GM21576 (cell line): ENCODE data around the gene RHEX.

ENCODE experiments used
- ATAC-seq: cut with Tn5 transposase; IDR thresholded peaks from one replicate; pipeline ENCODE4 v1.9.1; 2021; ENCODE audit warnings: mild to moderate bottlenecking, moderate library complexity; ENCODE audit not compliant: unreplicated experiment

Gene RHEX

DNA sequence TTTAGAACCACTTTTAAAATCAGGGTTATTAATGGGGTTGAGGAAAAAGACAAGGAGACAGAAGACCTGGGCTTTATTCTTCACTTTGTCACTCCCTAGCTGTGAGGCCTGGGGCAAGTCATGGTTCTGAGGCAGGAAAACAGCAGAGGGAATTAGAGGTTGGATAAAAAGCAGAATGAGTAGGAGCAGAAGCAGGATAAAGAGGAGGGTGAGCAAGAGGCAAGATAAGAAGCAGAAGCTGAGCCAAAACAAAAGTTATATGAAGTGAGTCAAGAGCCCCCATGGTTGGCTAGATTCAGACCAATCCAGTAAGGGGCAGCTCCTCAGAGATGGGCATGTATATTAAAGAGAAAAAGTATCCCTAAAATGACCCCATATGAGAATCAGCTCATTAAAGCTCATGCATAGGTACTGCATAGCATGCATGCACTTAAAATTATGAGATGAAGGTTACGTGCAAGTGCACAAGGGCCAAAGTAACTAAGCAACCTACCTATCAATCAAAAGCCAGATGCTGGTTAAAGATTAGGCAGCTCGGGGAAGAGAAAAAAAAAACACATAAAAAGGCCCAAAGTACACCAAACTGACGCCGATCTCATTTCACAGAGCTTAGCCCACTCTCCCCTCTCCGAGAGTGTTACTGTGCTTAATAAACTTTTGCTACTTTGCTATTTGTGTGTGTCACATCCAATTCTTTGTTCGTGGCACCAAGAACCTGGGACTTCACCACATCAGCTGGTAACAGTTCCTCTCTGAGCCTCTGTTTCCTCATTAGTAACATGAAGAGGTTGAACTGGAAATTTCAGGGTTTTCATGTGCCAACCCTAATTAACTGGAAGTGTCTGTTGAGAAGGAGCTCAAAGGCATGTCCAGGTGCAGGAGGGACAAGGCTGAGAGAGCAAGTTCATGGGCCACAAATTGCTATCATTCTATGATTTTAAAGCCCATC is 62.0 kb downstream of the RHEX start:
- ATAC-seq = no peak

- ATAC-seq = no peak
Measured at GRCh38 chr1:206115791-206116190, 62.8 kb downstream of the RHEX start.

- ATAC-seq = no peak
Measured at GRCh38 chr1:206116191-206116872, 63.4 kb downstream of the RHEX start.

GRCh38 chr1:206116873-206117150 is 63.8 kb downstream of the RHEX start:
- no peak for ATAC-seq

DNA sequence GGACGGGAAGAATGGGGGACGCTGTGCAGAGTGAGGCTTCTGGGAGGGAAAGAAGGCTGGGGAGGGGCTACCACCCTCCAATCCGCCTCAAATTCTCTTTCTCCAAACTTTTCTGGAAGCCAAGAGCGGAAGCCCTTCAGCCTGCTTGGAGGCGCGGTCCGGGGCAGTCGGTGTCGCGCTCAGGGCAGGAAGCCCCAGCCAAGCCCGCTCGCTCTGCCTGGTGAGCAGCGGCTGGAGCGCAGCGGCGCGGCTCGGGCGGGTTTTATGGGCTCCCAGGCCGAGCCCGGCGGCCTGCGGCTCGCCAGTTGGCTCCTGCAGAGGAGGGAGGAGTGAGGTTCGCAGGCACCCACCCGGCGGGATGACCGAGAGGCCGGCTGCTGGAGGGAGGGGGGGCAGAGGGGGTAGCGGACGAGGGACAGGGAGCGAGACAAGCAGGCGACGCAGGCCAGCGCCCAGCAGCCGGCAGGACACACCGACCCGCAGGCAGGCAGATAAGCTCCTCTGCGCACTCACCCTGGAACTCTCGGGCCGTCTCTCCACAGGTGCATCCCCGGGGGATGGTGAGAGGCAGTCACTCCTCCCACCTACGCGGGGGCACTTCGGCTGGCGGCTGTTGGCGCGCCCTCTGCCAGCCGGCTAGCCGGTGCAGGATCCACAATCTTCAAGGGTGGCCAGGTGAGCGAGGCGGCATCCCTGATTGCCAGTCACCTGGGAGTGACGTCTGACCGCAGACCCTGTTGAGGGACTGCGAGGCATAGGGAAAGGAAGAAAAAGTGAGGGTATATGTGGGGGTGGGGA is 64.4 kb downstream of the RHEX start, which contains the start of gene AVPR1B:
Gene AVPR1B (minus strand): TSS at position 238 of the 798 bp plus-strand sequence. CDS start 498 bp downstream, outside the sequence.
- ATAC-seq = no peak

DNA sequence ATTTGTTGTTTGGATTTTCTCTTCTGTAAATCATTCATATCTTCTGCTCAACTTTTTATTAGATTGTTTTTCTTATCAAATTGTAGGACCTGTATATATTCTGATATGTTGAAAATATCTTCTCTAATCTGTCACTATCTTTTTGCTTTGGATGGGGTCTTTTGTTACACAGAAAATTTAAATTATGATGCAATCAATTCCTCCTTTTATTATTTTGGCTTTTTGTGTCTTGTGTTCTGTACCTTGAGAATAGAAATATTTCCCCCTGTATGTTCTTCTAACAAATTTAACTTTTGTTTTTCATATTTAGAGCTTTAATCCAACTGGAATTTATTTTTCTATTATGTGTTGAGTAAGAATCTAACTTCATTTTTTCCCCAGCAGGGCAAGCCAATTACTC is 67.4 kb downstream of the RHEX start:
- ATAC-seq = no peak

GRCh38 chr1:206121269-206121668 is 68.3 kb downstream of the RHEX start:
- ATAC-seq = no peak

DNA sequence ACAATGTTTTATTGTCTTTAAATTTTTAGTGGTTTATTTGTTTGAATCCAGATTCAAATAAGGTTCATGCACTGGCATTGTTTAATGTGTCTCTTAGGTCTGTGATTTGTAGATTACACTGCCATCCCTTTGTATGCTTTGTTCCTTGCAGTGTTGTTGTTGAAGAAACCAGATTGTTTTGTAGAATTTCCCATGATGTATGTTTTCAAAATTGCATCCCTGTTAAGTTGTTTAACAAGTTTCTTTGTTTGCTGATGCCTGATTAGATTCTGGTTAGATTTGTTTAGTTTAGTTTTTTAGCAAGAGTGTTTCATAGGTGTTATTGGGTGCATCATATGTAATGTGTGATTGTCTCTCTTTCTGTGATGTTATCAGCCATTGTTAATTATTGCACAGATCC is 69.7 kb downstream of the RHEX start:
- ATAC-seq = no peak

DNA sequence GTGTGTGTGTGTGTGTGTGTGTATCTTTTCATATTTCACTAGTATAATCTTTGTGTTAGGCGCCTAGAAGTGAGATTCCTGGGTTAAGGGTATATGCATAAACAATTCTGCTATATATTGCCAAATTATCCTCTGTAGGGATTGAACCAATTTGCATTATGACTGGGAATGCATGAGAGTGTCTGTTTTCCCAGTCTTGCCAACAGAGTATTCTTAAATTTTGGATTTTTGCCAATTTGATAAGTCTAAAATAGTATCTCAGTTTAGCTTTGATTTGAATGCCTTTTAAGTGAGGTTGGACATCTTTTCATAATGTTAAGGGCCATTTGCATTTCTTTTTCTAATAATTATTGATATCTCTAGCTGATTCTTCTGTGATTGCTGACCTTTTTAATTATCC is 72.4 kb downstream of the RHEX start:
- ATAC-seq = no peak

GRCh38 chr1:206127336-206127735 is 74.4 kb downstream of the RHEX start:
- ATAC-seq = no peak

DNA sequence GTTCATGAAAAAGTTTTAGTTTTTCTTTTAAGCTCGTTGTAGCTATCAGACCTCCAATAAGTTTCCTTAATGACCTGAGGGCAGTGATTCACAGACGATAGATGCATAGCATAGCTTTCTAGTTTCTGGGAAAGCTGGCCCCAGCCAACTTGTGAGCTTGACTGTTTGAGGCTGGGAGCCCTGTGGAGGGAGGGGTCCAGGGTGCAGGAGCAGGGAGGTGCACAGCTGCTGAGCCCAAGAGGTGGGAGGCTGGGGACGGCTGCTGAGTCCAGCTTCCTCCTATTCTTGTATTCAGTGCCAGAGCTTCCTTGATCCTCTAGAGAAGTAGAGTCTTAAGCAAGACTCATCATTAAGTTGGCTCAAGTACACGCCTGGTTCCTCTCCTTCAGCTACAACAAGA is 75.2 kb downstream of the RHEX start:
- no peak for ATAC-seq

GRCh38 chr1:206131037-206131436 is 78.1 kb downstream of the RHEX start:
- no peak for ATAC-seq

GRCh38 chr1:206133751-206134415 is 80.9 kb downstream of the RHEX start:
- no peak for ATAC-seq

DNA sequence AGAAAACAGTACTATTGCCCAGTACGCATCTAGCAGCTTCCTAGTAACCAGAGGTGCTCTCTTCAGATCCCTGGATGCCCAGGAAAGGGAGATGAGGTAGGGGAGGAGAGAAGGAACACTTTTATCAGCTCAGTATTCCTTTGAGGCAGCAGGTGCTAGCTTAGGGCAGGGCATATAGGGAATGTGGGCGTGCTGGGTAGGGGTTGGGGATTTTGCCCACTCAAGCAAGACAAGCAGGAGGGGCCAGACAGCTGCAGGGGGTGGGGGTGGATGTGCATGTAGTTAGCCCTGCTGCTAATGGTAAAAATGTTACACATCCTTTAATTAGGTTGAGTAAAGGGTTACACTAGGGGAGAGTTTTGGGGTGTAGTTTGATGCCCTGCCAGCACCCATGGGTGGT is 82.3 kb downstream of the RHEX start:
- no peak for ATAC-seq

DNA sequence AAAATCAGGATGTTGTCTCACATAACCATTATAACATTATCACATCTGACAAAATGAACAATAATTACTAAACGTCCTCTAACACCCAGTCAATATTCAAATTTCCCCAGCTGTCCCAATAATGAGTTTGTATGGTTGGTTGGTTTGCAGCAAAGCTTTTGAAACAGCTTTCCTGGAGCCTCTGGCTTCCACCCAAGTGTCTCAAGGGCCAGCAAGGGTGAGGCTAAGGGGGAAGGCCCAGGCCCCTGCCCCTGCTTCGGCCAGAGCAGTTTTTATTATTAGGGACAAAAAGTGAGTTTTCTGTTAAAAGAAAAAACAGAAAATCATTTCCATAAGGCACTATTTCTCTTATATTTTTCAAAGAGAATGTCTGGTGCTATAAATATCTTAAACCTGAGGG is 83.3 kb downstream of the RHEX start:
- no peak for ATAC-seq

- no peak for ATAC-seq
Measured at GRCh38 chr1:206142011-206142410, 89.0 kb downstream of the RHEX start.

DNA sequence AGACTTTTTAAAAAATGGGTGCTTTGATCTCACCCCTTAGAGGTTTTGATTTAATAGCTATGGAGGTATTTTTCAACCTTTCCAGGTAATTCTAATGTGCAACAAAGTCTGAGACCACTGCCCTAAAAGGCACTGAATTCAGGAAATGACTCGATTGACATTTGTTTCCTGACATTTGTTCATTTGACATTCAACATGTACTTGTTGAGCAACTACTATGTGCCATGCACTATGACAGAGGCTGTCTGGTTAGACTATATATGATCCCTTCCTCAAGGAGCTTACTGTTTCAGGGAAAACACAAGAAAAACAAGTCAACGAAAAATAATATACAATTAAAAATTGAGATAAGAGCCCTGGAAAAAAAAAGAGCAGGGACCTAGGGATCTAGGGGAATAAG is 89.8 kb downstream of the RHEX start:
- no peak for ATAC-seq

DNA sequence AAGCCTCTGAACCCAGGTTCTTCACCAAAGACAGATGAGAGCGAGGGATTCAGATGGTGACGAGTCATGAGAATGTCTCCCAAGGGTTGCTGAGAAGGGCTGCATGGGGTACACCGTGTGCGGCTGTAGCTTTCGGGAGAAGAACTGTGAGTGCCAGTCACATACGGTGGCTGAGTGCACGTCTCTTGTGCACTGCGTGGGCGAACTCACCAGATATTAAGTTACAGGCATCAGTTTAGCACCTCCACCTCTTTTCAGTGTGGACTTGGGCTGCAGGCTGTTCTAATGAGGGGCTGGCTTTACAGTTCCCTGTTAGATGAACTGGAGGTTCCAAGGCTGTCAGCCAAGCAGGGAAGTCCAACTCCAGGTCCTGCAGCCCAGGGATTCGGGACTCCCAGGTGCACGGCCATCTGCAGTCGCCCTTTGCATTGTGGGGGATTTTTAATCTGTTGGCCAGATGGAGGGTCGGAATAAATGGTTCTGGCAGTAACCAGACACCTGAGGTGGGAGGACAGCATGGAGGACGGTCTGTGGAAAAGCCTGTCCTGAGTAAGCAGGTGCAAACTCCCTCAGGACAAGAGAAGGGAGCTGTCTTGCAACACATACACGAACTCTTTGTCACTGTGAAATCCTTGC is 90.7 kb downstream of the RHEX start:
- no peak for ATAC-seq

- ATAC-seq = no peak
Measured at GRCh38 chr1:206144605-206145004, 91.6 kb downstream of the RHEX start.

GRCh38 chr1:206145771-206146290 is 92.9 kb downstream of the RHEX start:
- no peak for ATAC-seq
